Peyer's patch (tissue), 4 donors: ENCODE data around the gene UBASH3B. TPM values are rescaled to one million over a fixed set of nuclear protein-coding genes. Genes with fewer than 3 reads are reported as not detected.

ENCODE experiments used
- DNase-seq, 3 donors: peaks; one replicate each; pipeline ENCODE4 v3.0.0-alpha.2; 2017 to 2019
- H3K27ac ChIP-seq, 4 donors: fragments of 200-600 bp; sonication (generic); one replicate each; pipeline ENCODE4 v1.5.1; 2016 to 2019
- H3K27me3 ChIP-seq, 2 donors: fragments of 200-600 bp; sonication (generic); one replicate each; pipeline ENCODE4 v1.5.1; 2019
- H3K36me3 ChIP-seq, 3 donors: fragments of 200-600 bp; sonication (generic); one replicate each; pipeline ENCODE4 v1.5.1; 2016 to 2019
- H3K4me1 ChIP-seq, 4 donors: fragments of 200-600 bp; sonication (generic); one replicate each; pipeline ENCODE4 v1.5.1; 2016 to 2019
- H3K4me3 ChIP-seq, 4 donors: fragments of 200-600 bp; sonication (generic); 1 replicate in 3 of 4; 2 replicates in 1 of 4; pipeline ENCODE4 v1.5.1; 2016 to 2019; ENCODE audit warnings: mild to moderate bottlenecking in 1 of 4
- H3K9me3 ChIP-seq, 4 donors: fragments of 200-600 bp; sonication (generic); one replicate each; pipeline ENCODE4 v1.5.1; 2016 to 2019; ENCODE audit warnings: mild to moderate bottlenecking in 1 of 4
- CTCF ChIP-seq, 6 experiments: fragments of 450-650 bp in 4 of 6; fragments of 200-600 bp in 2 of 6; sonication (generic) in 1 of 6; IDR thresholded peaks; one replicate each; pipeline ENCODE4 v1.5.1; 2017 to 2019; ENCODE audit warnings: antibody characterized with exemption in 6 of 6, mild to moderate bottlenecking in 3 of 6, moderate library complexity in 1 of 6
- POLR2A ChIP-seq, 2 donors: fragments of 450-650 bp; IDR thresholded peaks; one replicate each; pipeline ENCODE4 v1.5.1; 2017; ENCODE audit warnings: antibody characterized with exemption in 2 of 2, mild to moderate bottlenecking in 2 of 2, moderate library complexity in 2 of 2
- total RNA-seq, 4 donors: library from RNA; depleted of rRNA; stranded (reverse); fragments of >200 nt; gene quantifications; one replicate each; pipeline ENCODE4 v1.1.0, GENCODE V29; 2016

Gene UBASH3B
- total RNA-seq, 4 donors from 2014 or later = 2.3 to 14.9 (median 5.2) TPM

- Histone ChIP-seq H3K4me1 (no peaks in the 10 kb centered on the region), H3K9me3 (no peaks in the 10 kb centered on the region), H3K36me3 (no peaks in the 10 kb centered on the region), H3K27me3 (no peaks in the 10 kb centered on the region), H3K27ac (peak overlapping the region in 1 of 4 donors; percentile 2), H3K4me3 (no peak overlapping the region)
- no peak for DNase-seq
- TF ChIP-seq CTCF (IDR thresholded peaks at IDR 0.05) (no peak), POLR2A (IDR thresholded peaks at IDR 0.05) (no peak)
Measured at GRCh38 chr11:122755941-122756340, 100.4 kb downstream of the UBASH3B start.

- TF ChIP-seq CTCF (IDR thresholded peaks at IDR 0.05) (peak in 5 of 6 experiments; percentile 28 to 54 (median 40)), POLR2A (IDR thresholded peaks at IDR 0.05) (no peak)
- DNase-seq = peak in 2 of 3 donors; percentile 78 to 87
- Histone ChIP-seq H3K36me3 (no peaks in the 10 kb centered on the region), H3K27ac (peak overlapping the region in 1 of 4 donors; percentile 2), H3K4me1 (no peaks in the 10 kb centered on the region), H3K4me3 (no peak overlapping the region), H3K9me3 (no peaks in the 10 kb centered on the region), H3K27me3 (no peaks in the 10 kb centered on the region)
Measured at GRCh38 chr11:122756417-122756816, 100.9 kb downstream of the UBASH3B start.

- Histone ChIP-seq H3K27me3 (no peaks in the 10 kb centered on the region), H3K36me3 (no peaks in the 10 kb centered on the region), H3K9me3 (no peaks in the 10 kb centered on the region), H3K4me1 (no peaks in the 10 kb centered on the region), H3K4me3 (no peak overlapping the region), H3K27ac (no peak overlapping the region)
- DNase-seq = no peak
- no peak for TF ChIP-seq POLR2A (IDR thresholded peaks at IDR 0.05)
- TF ChIP-seq CTCF (IDR thresholded peaks at IDR 0.05) = no peak
Measured at GRCh38 chr11:122757201-122757600, 101.7 kb downstream of the UBASH3B start.

- H3K4me3 ChIP-seq = no peak overlapping the region
- no peaks in the 10 kb centered on the region for H3K9me3 ChIP-seq
- DNase-seq = no peak
- no peak overlapping the region for H3K27ac ChIP-seq
- TF ChIP-seq CTCF (IDR thresholded peaks at IDR 0.05) (no peak), POLR2A (IDR thresholded peaks at IDR 0.05) (no peak)
- no peaks in the 10 kb centered on the region for H3K27me3 ChIP-seq
- no peaks in the 10 kb centered on the region for H3K4me1 ChIP-seq
- no peaks in the 10 kb centered on the region for H3K36me3 ChIP-seq
Measured at GRCh38 chr11:122758339-122758738, 102.8 kb downstream of the UBASH3B start.

GRCh38 chr11:122758974-122759373 is 103.5 kb downstream of the UBASH3B start:
- Histone ChIP-seq H3K4me3 (no peak overlapping the region), H3K27ac (no peak overlapping the region), H3K36me3 (no peaks in the 10 kb centered on the region), H3K4me1 (no peaks in the 10 kb centered on the region), H3K9me3 (no peaks in the 10 kb centered on the region), H3K27me3 (no peaks in the 10 kb centered on the region)
- TF ChIP-seq POLR2A (IDR thresholded peaks at IDR 0.05) (no peak), CTCF (IDR thresholded peaks at IDR 0.05) (no peak)
- no peak for DNase-seq

GRCh38 chr11:122763108-122763507 is 107.6 kb downstream of the UBASH3B start:
- H3K4me1 ChIP-seq = no peaks in the 10 kb centered on the region
- no peaks in the 10 kb centered on the region for H3K9me3 ChIP-seq
- no peak overlapping the region for H3K4me3 ChIP-seq
- no peaks in the 10 kb centered on the region for H3K36me3 ChIP-seq
- TF ChIP-seq POLR2A (IDR thresholded peaks at IDR 0.05) = no peak
- TF ChIP-seq CTCF (IDR thresholded peaks at IDR 0.05) = no peak
- no peak for DNase-seq
- no peak overlapping the region for H3K27ac ChIP-seq
- H3K27me3 ChIP-seq = no peaks in the 10 kb centered on the region
